ENCODE results near the gene MMP11. TPM values are rescaled to one million over a fixed set of nuclear protein-coding genes. Genes with fewer than 3 reads are reported as not detected.

Gene MMP11
- polyA plus RNA-seq, 1 donor = 12.7 TPM

DNA sequence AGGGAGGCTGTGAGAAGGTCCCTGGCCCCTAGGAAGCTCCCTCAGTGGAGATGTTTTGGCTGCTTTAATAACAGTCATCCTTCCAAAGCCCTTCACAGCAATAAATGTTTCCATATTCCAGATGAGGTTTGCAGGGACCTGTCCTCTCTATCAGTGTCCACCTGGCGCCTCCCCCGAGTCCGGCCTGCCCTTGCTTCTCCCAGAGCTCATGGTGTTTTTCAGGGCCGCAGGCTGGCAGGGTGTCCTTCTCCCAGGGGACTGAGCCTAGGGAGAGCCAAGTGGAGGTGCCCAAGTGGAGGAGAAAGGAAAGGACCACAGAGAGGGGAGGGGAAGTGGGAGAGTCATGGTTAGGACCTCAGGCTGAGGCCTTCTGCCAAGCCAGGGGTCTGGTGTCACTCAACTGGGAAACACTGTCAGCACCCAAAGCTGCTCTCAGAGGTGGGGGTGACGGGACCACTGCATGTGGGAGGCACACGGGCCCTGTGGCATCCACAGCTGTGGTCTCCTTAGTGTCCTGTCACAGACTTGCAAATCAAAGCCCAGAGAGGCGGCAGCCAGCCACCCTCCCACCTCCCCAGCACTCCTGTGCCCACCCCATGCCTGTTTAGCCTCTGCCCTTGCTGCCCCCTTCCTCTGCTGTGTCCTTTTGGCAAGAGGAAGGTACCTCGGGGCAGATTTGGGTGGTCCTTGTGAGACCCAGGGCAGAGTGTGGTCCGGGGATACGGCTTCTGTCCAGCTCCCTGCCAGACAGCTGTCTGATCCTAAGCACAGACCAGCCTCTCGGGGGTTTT is 59.8 kb downstream of the MMP11 start:
- peaks cover 73% of the 10 kb centered on the region for H3K36me3 ChIP-seq (ENCODE audit: control insufficient read depth, insufficient read depth, low read length)
- H3K9me3 ChIP-seq (ENCODE audit: control insufficient read depth, low read depth, low read length) = no peaks in the 10 kb centered on the region
- no peaks in the 10 kb centered on the region for H3K4me1 ChIP-seq (ENCODE audit: control insufficient read depth, insufficient read depth, low read length)
- no CpG with 5 or more reads among the region's 11 CpGs for WGBS (ENCODE audit: insufficient coverage, low lambda C conversion rate)
- H3K27ac ChIP-seq (ENCODE audit: low read length) = no peak overlapping the region
- no peak overlapping the region for H3K4me3 ChIP-seq (ENCODE audit: low read length)
- no peak for DNase-seq
- H3K27me3 ChIP-seq (ENCODE audit: control insufficient read depth, insufficient read depth, low read length) = no peaks in the 10 kb centered on the region

DNA sequence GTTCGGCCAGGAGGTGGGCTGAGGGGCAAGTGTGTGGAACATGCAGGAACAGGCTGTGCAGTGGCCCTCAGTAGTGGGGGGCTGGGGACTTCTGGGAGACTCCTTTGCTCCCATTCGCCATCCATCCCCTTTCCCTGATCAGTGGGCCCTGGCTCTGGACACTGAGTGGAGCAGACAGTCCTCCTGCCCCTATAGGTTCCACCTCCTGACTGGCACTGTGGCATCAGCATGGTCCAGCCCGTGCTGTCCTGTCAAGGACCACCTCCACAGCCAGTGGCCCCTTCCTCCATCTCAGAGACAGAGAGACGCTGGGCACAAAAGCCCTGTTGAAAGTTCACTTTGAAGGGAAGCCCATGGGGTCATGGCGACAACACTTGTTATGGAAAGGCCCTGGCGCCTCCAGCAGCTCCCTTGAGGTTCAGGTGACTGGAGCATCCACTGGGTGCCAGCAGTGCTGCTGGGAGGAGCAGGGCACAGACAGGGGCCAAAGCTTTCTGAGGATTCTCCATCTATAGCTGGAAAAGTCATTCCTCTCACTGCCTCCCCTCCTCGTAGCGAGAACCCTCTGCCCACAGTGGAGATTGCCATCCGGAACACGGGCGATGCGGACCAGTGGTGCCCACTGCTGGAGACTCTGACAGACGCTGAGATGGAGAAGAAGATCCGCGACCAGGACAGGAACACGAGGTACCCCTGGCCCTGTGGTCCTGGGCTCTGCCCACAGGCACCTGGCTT is 60.5 kb downstream of the MMP11 start:
- WGBS (ENCODE audit: insufficient coverage, low lambda C conversion rate) = no CpG with 5 or more reads among the region's 16 CpGs
- Histone ChIP-seq H3K9me3 (ENCODE audit: control insufficient read depth, low read depth, low read length) (no peaks in the 10 kb centered on the region), H3K4me3 (ENCODE audit: low read length) (no peak overlapping the region), H3K27ac (ENCODE audit: low read length) (no peak overlapping the region), H3K4me1 (ENCODE audit: control insufficient read depth, insufficient read depth, low read length) (peaks cover 3% of the 10 kb centered on the region), H3K36me3 (ENCODE audit: control insufficient read depth, insufficient read depth, low read length) (peaks cover 72% of the 10 kb centered on the region), H3K27me3 (ENCODE audit: control insufficient read depth, insufficient read depth, low read length) (no peaks in the 10 kb centered on the region)
- DNase-seq = no peak

Other genes with a start within 250 kb of the MMP11 start
- gene IGLL1, start 192.6 kb upstream of the MMP11 start, polyA plus RNA-seq = 0.60 TPM
- gene DRICH1, start 140.5 kb upstream of the MMP11 start, polyA plus RNA-seq = 1.3 TPM
- 1.4 TPM for gene RGL4, start 81.8 kb upstream of the MMP11 start, polyA plus RNA-seq
- gene ZNF70, start 21.7 kb upstream of the MMP11 start, polyA plus RNA-seq = 4.0 TPM
- 0.45 TPM for gene VPREB3, start 18.4 kb upstream of the MMP11 start, polyA plus RNA-seq
- 0.43 TPM for gene C22orf15, start 9.9 kb upstream of the MMP11 start, polyA plus RNA-seq
- 88.2 TPM for gene CHCHD10, start 4.9 kb upstream of the MMP11 start, polyA plus RNA-seq
- gene SMARCB1, start 14.1 kb downstream of the MMP11 start, polyA plus RNA-seq = 84.8 TPM
- 4.8 TPM for gene DERL3, start 66.2 kb downstream of the MMP11 start, polyA plus RNA-seq
- gene SLC2A11, start 85.0 kb downstream of the MMP11 start, polyA plus RNA-seq = 19.3 TPM
- 533 TPM for gene MIF, start 121.5 kb downstream of the MMP11 start, polyA plus RNA-seq
- gene GSTT2B, start 188.3 kb downstream of the MMP11 start, polyA plus RNA-seq = 4.6 TPM
- gene DDTL, start 194.0 kb downstream of the MMP11 start, polyA plus RNA-seq = 11.2 TPM
- 138 TPM for gene DDT, start 201.6 kb downstream of the MMP11 start, polyA plus RNA-seq
- gene GSTT2, start 207.3 kb downstream of the MMP11 start, polyA plus RNA-seq = 0.22 TPM
- gene GSTT4, start 232.6 kb downstream of the MMP11 start, polyA plus RNA-seq = not detected
- 47.1 TPM for gene CABIN1, start 238.5 kb downstream of the MMP11 start, polyA plus RNA-seq

Measured in large intestine (tissue), 3 donors.